Measurements from ENCODE around the gene CHST15.

Gene CHST15

GRCh38 chr10:124032087-124032935 is 61.1 kb downstream of the CHST15 start:
- H3K4me3 Mint-ChIP-seq = no peak overlapping the region
- DNase-seq (ENCODE audit: low spot score in 2 of 2) (no peak), ATAC-seq (no peak)
- H3K36me3 Mint-ChIP-seq = no peaks in the 10 kb centered on the region
- no peaks in the 10 kb centered on the region for H3K9me3 Mint-ChIP-seq
- H3K27ac Mint-ChIP-seq = no peak overlapping the region
- H3K4me1 Mint-ChIP-seq = peaks cover 12% of the 10 kb centered on the region

GRCh38 chr10:124030492-124031110 is 62.8 kb downstream of the CHST15 start:
- Mint-ChIP-seq H3K9me3 (no peaks in the 10 kb centered on the region), H3K36me3 (no peaks in the 10 kb centered on the region), H3K4me1 (peaks cover 4% of the 10 kb centered on the region), H3K27ac (no peak overlapping the region), H3K4me3 (no peak overlapping the region)
- no peak for ATAC-seq
- no peak for DNase-seq (ENCODE audit: low spot score in 2 of 2)

GRCh38 chr10:124030061-124030460 is 63.3 kb downstream of the CHST15 start:
- ATAC-seq = no peak
- no peak for DNase-seq (ENCODE audit: low spot score in 2 of 2)
- no peak overlapping the region for H3K4me3 Mint-ChIP-seq
- no peaks in the 10 kb centered on the region for H3K36me3 Mint-ChIP-seq
- no peaks in the 10 kb centered on the region for H3K4me1 Mint-ChIP-seq
- no peak overlapping the region for H3K27ac Mint-ChIP-seq
- H3K9me3 Mint-ChIP-seq = no peaks in the 10 kb centered on the region

- no peaks in the 10 kb centered on the region for H3K36me3 Mint-ChIP-seq
- no peaks in the 10 kb centered on the region for H3K9me3 Mint-ChIP-seq
- H3K27ac Mint-ChIP-seq = no peak overlapping the region
- H3K4me1 Mint-ChIP-seq = no peaks in the 10 kb centered on the region
- ATAC-seq = no peak
- H3K4me3 Mint-ChIP-seq = no peak overlapping the region
- no peak for DNase-seq (ENCODE audit: low spot score in 2 of 2)
Observed at GRCh38 chr10:124029559-124029958, 63.8 kb downstream of the CHST15 start.

- H3K4me1 Mint-ChIP-seq = no peaks in the 10 kb centered on the region
- no peak overlapping the region for H3K4me3 Mint-ChIP-seq
- H3K9me3 Mint-ChIP-seq = no peaks in the 10 kb centered on the region
- ATAC-seq (no peak), DNase-seq (ENCODE audit: low spot score in 2 of 2) (no peak)
- no peak overlapping the region for H3K27ac Mint-ChIP-seq
- no peaks in the 10 kb centered on the region for H3K36me3 Mint-ChIP-seq
Observed at GRCh38 chr10:124028700-124029480, 64.5 kb downstream of the CHST15 start.

GRCh38 chr10:124027651-124028050 is 65.7 kb downstream of the CHST15 start:
- Mint-ChIP-seq H3K4me3 (no peak overlapping the region), H3K4me1 (no peaks in the 10 kb centered on the region), H3K9me3 (no peaks in the 10 kb centered on the region), H3K36me3 (no peaks in the 10 kb centered on the region), H3K27ac (no peak overlapping the region)
- ATAC-seq (no peak), DNase-seq (ENCODE audit: low spot score in 2 of 2) (no peak)

- H3K9me3 Mint-ChIP-seq = no peaks in the 10 kb centered on the region
- ATAC-seq = no peak
- no peaks in the 10 kb centered on the region for H3K36me3 Mint-ChIP-seq
- no peak overlapping the region for H3K27ac Mint-ChIP-seq
- no peaks in the 10 kb centered on the region for H3K4me1 Mint-ChIP-seq
- DNase-seq (ENCODE audit: low spot score in 2 of 2) = no peak
- H3K4me3 Mint-ChIP-seq = no peak overlapping the region
Observed at GRCh38 chr10:124027031-124027611, 66.3 kb downstream of the CHST15 start.

GRCh38 chr10:124026589-124026939 is 66.8 kb downstream of the CHST15 start:
- ATAC-seq = no peak
- H3K27ac Mint-ChIP-seq = no peak overlapping the region
- DNase-seq (ENCODE audit: low spot score in 2 of 2) = no peak
- H3K9me3 Mint-ChIP-seq = no peaks in the 10 kb centered on the region
- H3K36me3 Mint-ChIP-seq = no peaks in the 10 kb centered on the region
- no peaks in the 10 kb centered on the region for H3K4me1 Mint-ChIP-seq
- H3K4me3 Mint-ChIP-seq = no peak overlapping the region

- no peaks in the 10 kb centered on the region for H3K9me3 Mint-ChIP-seq
- DNase-seq (ENCODE audit: low spot score in 2 of 2) = no peak
- no peak overlapping the region for H3K27ac Mint-ChIP-seq
- H3K4me3 Mint-ChIP-seq = no peak overlapping the region
- H3K4me1 Mint-ChIP-seq = no peaks in the 10 kb centered on the region
- no peaks in the 10 kb centered on the region for H3K36me3 Mint-ChIP-seq
- ATAC-seq = no peak
Observed at GRCh38 chr10:124025660-124026588, 67.5 kb downstream of the CHST15 start.

- DNase-seq (ENCODE audit: low spot score in 2 of 2) = no peak
- H3K4me3 Mint-ChIP-seq = no peak overlapping the region
- no peaks in the 10 kb centered on the region for H3K9me3 Mint-ChIP-seq
- H3K36me3 Mint-ChIP-seq = no peaks in the 10 kb centered on the region
- no peak overlapping the region for H3K27ac Mint-ChIP-seq
- ATAC-seq = no peak
- no peaks in the 10 kb centered on the region for H3K4me1 Mint-ChIP-seq
Observed at GRCh38 chr10:124025152-124025551, 68.2 kb downstream of the CHST15 start.

- no peak for ATAC-seq
- no peak for DNase-seq (ENCODE audit: low spot score in 2 of 2)
- no peak overlapping the region for H3K27ac Mint-ChIP-seq
- H3K9me3 Mint-ChIP-seq = no peaks in the 10 kb centered on the region
- no peaks in the 10 kb centered on the region for H3K4me1 Mint-ChIP-seq
- H3K4me3 Mint-ChIP-seq = no peak overlapping the region
- H3K36me3 Mint-ChIP-seq = no peaks in the 10 kb centered on the region
Observed at GRCh38 chr10:124022066-124022465, 71.3 kb downstream of the CHST15 start.

- no peak for DNase-seq (ENCODE audit: low spot score in 2 of 2)
- ATAC-seq = no peak
- no peaks in the 10 kb centered on the region for H3K4me1 Mint-ChIP-seq
- H3K4me3 Mint-ChIP-seq = no peak overlapping the region
- no peaks in the 10 kb centered on the region for H3K9me3 Mint-ChIP-seq
- H3K36me3 Mint-ChIP-seq = no peaks in the 10 kb centered on the region
- H3K27ac Mint-ChIP-seq = no peak overlapping the region
Observed at GRCh38 chr10:124020981-124021815, 72.2 kb downstream of the CHST15 start.

- Mint-ChIP-seq H3K4me1 (no peaks in the 10 kb centered on the region), H3K27ac (no peak overlapping the region), H3K9me3 (no peaks in the 10 kb centered on the region), H3K4me3 (no peak overlapping the region), H3K36me3 (no peaks in the 10 kb centered on the region)
- no peak for ATAC-seq
- no peak for DNase-seq (ENCODE audit: low spot score in 2 of 2)
Observed at GRCh38 chr10:124019886-124020797, 73.3 kb downstream of the CHST15 start.
